Large intestine (tissue), 3 donors: ENCODE measurements around the gene SUDS3. TPM values are rescaled to one million over a fixed set of nuclear protein-coding genes. Genes with fewer than 3 reads are reported as not detected.

ENCODE experiments used
- DNase-seq, 2 donors: peaks; one replicate each; pipeline versions ENCODE4 v3.0.0 to v3.0.0-alpha.2; 2013
- H3K27ac ChIP-seq: one replicate; pipeline ENCODE4 v1.5.1; 2013; ENCODE audit warnings: low read length
- H3K27me3 ChIP-seq: 2 replicates; pipeline ENCODE4 v1.6.1; 2013; ENCODE audit warnings: low read length; ENCODE audit not compliant: control insufficient read depth, insufficient read depth
- H3K36me3 ChIP-seq: 2 replicates; pipeline ENCODE4 v1.6.1; 2013; ENCODE audit warnings: low read length; ENCODE audit not compliant: control insufficient read depth, insufficient read depth
- H3K4me1 ChIP-seq: one replicate; pipeline ENCODE4 v1.6.1; 2013; ENCODE audit warnings: low read length; ENCODE audit not compliant: control insufficient read depth, insufficient read depth
- H3K4me3 ChIP-seq: one replicate; pipeline ENCODE4 v1.5.1; 2013; ENCODE audit warnings: low read length
- H3K9me3 ChIP-seq: one replicate; pipeline ENCODE4 v1.6.1; 2013; ENCODE audit warnings: mild to moderate bottlenecking, low read depth, low read length, moderate library complexity; ENCODE audit not compliant: control insufficient read depth
- WGBS: methylation state at CpG from one replicate; pipeline ENCODE4 v1.1.5; 2013; ENCODE audit warnings: low lambda C conversion rate; ENCODE audit not compliant: insufficient coverage; 5-methylcytosine and 5-hydroxymethylcytosine counted together
- polyA plus RNA-seq: library from polyadenylated mRNA; unstranded; fragments of 120-200 nt; gene quantifications from one replicate; pipeline ENCODE4 v1.2.1, GENCODE V29; 2013

Gene SUDS3
- polyA plus RNA-seq, 1 donor = 31.8 TPM

DNA sequence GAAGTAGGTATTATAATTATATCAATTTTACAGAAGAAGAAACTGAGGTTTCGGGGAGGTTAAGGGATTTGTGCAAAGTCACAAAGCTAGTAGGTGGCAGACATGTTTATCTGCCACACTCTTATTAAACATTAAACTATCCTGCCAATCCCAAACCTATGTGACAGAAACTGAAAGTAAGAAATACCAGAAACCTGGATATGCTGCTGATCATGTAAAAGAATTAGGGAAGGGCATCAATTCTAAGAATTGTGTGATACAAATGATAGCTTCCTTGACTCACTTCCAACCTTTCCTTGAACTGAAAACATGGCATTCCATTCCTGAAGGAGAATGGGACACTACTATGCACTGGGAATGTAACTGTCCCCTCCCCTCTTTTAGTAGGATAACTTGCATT is 20.5 kb upstream of the SUDS3 start:
- Histone ChIP-seq H3K9me3 (no peaks in the 10 kb centered on the region), H3K4me1 (peaks cover 15% of the 10 kb centered on the region), H3K36me3 (no peaks in the 10 kb centered on the region), H3K4me3 (no peak overlapping the region), H3K27ac (peak overlapping the region; percentile 93), H3K27me3 (no peaks in the 10 kb centered on the region)
- DNase-seq = peak in 1 of 2 donors; percentile 73
- 60% methylated on average over 1 of the region's 1 CpG for WGBS

DNA sequence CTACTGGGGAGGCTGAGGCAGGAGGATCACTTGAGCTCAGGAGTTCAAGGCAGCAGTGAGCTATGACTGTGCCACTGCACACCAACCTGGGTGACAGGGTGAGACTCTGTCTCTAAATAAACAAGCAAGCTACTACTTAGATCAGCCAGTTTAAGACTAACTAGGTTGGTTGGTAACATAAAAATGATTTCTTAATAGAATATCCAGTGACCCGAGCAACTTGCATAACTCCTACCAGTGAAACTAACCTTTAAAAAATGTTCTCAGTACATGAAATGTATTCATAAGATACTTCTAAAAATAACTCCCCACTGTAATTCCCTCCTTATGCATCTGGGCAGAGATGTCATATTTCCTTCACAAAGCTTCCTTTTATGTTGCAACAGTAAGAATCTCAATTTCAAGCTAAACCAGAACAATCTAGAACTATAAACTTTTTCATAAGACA is 19.5 kb upstream of the SUDS3 start:
- peak in 1 of 2 donors; percentile 65 for DNase-seq
- Histone ChIP-seq H3K36me3 (no peaks in the 10 kb centered on the region), H3K9me3 (no peaks in the 10 kb centered on the region), H3K4me3 (no peak overlapping the region), H3K27ac (peak overlapping the region; percentile 93), H3K4me1 (peaks cover 15% of the 10 kb centered on the region), H3K27me3 (no peaks in the 10 kb centered on the region)
- no CpG with 5 or more reads among the region's 1 CpG for WGBS

DNA sequence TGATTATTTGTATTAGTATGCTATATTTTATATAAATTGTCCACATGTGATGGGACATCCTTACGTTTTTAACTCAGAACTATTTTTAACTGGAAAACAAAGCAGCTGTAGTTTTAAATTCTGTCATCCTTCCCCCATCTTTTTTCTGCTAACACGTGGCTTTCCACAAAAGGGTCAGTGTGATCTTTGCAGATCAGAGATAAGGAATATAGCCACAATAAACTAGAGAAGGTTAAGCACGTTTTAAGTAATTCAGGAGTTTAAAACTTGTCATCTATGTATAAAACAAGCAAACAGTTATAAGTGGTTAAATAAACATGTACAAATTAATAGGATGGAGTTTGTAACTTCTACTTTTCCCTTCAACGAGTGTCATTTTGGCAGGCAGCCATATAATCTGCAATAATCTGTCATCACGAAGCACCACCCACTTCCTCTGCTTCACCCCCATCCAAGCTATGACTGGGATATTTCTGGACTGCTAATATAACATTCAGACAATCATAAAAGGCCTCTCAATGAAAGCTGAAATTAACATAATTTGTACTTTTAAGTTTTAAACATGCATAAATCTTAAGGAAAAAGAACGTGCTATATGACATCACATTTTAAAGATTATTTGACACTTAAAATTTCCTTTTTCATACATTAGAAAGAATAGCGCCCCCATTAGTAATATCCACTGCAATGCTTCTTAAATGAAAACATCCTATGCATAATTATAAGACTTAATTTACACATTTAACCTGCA is 18.9 kb upstream of the SUDS3 start:
- WGBS = 63% methylated on average over 3 of the region's 7 CpGs
- Histone ChIP-seq H3K4me3 (no peak overlapping the region), H3K4me1 (peaks cover 15% of the 10 kb centered on the region), H3K27ac (peak overlapping the region; percentile 93), H3K9me3 (no peaks in the 10 kb centered on the region), H3K36me3 (no peaks in the 10 kb centered on the region), H3K27me3 (no peaks in the 10 kb centered on the region)
- DNase-seq = peak in 1 of 2 donors; percentile 66

DNA sequence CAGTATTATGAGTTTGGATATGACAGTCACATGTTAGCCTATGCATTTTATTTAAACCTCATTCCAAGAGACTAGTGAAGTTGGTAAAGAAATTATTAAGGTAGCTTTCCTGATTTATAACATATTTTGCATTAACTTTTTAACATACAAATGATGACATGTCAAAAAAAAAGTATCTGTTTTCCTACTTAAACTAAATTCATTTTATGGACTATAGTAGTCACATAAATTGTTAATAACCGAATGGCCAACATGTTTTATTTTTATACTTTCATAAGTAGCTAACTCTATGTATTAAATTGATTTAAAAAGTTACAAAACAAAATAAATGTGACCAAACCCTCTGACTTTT is 18.4 kb upstream of the SUDS3 start:
- no peak for DNase-seq
- Histone ChIP-seq H3K27me3 (no peaks in the 10 kb centered on the region), H3K9me3 (no peaks in the 10 kb centered on the region), H3K4me3 (no peak overlapping the region), H3K27ac (peak overlapping the region; percentile 93), H3K36me3 (no peaks in the 10 kb centered on the region), H3K4me1 (peaks cover 15% of the 10 kb centered on the region)
- no CpG with 5 or more reads among the region's 1 CpG for WGBS

DNA sequence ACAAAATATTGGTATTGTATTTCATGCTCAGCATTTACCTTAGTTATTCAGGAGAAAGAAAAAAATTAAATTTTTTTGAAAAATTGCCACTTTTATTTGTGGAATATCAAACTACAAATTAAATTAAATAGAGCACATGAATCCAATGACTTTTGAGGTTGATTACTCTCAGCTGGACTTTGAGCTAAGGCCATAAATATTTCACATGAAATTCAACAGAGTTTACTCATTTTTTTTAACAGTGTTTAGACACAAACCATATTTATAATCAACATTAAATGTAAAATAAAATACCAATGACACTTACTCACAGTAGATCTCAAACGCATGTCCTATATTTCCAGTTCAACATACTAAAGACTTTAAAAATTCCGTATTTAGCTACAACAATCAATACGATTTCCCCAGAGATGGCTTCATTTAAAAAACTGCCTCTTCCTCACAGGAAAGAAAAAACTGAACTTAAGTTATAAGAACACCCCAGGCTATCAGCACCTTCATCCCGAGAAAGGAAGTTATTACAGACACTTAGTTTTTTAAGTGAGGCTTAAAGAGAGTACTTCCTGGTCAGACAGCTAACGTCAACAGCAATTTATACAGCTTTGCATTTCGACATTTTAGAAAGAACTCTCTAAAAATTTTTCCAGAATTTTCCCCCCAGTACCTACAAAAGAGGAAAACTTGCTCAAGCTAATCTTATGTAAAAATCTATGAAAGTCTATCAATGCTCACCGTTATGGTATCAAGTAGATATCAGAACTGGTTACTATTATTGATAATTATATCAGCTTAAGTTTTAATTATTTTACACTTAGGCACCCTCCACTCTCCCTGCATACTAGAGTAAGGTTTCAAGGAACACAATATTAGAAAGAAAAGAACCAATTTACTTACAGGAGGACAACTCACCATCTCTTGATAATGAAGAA is 17.5 kb upstream of the SUDS3 start:
- Histone ChIP-seq H3K27ac (peak overlapping the region; percentile 93), H3K9me3 (no peaks in the 10 kb centered on the region), H3K4me1 (peaks cover 15% of the 10 kb centered on the region), H3K36me3 (no peaks in the 10 kb centered on the region), H3K27me3 (no peaks in the 10 kb centered on the region), H3K4me3 (peak overlapping the region; percentile 33)
- DNase-seq = peak in 1 of 2 donors; percentile 75
- WGBS = no CpG with 5 or more reads among the region's 7 CpGs

DNA sequence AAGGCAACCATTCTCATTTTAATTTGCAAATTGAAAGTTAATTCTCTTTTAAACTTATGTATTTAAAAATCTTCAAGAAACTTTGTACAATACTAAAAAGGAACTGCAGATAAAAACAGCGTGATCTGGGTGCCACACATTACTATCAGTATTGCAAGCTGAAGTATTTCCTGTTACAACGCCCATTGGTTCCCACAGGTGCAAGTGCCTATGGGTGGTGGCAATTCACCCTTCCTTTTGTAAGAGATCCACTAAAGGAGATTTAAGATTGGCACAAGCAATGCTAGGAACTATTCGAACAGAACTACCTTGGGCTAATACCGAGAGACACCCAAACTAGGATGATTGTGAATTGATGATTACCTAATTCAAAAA is 16.8 kb upstream of the SUDS3 start:
- 0% methylated on average over 1 of the region's 4 CpGs for WGBS
- Histone ChIP-seq H3K27me3 (no peaks in the 10 kb centered on the region), H3K4me1 (peaks cover 15% of the 10 kb centered on the region), H3K27ac (peak overlapping the region; percentile 93), H3K4me3 (peak overlapping the region; percentile 33), H3K36me3 (no peaks in the 10 kb centered on the region), H3K9me3 (no peaks in the 10 kb centered on the region)
- DNase-seq = peak in 1 of 2 donors; percentile 51

DNA sequence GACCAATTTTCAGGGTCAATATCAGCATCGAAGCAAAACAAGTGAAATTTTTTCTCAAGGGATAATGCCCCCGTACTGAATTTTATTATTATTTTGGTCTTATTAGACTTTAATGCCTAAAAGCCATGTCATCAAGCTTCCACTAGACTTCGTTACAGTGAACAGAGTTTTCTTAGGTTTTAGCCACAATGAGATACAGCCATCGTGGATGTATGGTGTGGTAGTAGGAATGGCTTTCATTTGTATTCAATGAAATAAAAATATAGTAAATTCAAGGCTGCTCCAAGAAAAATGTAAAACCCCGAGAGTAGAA is 15.3 kb upstream of the SUDS3 start:
- H3K4me3 ChIP-seq = no peak overlapping the region
- H3K36me3 ChIP-seq = no peaks in the 10 kb centered on the region
- no CpG with 5 or more reads among the region's 5 CpGs for WGBS
- peaks cover 13% of the 10 kb centered on the region for H3K4me1 ChIP-seq
- H3K27ac ChIP-seq = no peak overlapping the region
- no peaks in the 10 kb centered on the region for H3K9me3 ChIP-seq
- H3K27me3 ChIP-seq = no peaks in the 10 kb centered on the region
- no peak for DNase-seq

DNA sequence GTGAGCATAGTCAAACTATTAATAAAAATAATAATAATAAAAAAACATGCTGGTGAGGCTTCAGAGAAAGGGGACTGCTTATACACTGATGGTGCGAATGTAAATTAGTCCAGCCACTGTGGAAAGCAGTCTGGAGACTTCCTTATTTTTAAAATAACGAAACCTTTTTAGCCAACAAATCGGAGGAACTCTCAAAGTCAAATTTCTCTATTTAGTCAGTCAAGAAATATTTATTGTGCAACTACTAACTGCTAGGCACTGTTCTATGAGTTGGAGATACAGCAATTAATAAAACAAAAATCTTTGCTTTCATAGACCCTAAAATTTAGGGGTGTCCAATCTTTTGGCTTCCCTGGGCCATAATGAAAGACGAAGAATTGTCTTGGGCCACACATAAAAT is 14.5 kb upstream of the SUDS3 start:
- Histone ChIP-seq H3K4me1 (peaks cover 5% of the 10 kb centered on the region), H3K9me3 (no peaks in the 10 kb centered on the region), H3K27ac (no peak overlapping the region), H3K27me3 (no peaks in the 10 kb centered on the region), H3K4me3 (no peak overlapping the region), H3K36me3 (no peaks in the 10 kb centered on the region)
- no peak for DNase-seq
- WGBS = 92% methylated on average over 2 of the region's 4 CpGs

DNA sequence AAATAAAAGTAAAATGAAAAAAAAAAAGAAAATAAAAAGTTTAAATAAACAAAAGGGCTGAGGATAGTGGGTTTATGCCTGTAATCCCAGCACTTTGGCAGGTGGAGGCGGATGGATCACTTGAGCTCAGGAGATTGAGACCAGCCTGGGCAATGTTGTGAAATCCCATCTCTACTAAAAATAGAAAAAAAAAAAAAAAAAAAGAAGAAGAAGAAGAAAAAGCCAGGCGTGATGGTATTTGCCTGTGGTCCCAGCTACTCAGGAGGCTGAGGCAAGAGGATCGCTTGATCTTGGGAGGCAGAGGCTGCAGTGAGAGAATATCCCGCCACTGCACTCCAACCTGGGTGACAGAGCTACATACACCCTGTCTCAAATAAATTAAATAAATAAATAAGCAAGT is 7.5 kb upstream of the SUDS3 start:
- H3K9me3 ChIP-seq = peaks cover 3% of the 10 kb centered on the region
- no peak overlapping the region for H3K4me3 ChIP-seq
- no peaks in the 10 kb centered on the region for H3K36me3 ChIP-seq
- no peaks in the 10 kb centered on the region for H3K27me3 ChIP-seq
- no CpG with 5 or more reads among the region's 4 CpGs for WGBS
- DNase-seq = no peak
- peaks cover 6% of the 10 kb centered on the region for H3K4me1 ChIP-seq
- H3K27ac ChIP-seq = no peak overlapping the region

DNA sequence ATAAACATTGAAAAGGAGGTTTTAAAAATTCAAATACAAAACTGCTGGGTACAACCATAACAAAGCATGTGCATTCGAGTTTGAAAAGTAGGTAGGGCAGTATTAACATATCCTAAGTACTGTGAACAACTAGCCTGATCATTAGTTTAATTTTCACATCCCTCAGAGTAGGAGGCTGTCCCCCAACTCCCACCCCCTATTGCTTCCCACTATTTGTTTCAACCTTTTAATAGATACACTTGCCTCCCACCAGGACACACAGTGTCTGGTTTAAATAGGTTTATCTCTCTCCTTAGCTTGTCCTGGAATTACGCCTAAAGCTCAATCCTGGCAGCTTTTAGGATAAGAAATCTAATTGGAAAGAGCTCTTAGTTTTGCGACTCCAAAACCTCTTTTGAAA is 5.8 kb upstream of the SUDS3 start:
- Histone ChIP-seq H3K9me3 (peaks cover 3% of the 10 kb centered on the region), H3K27me3 (no peaks in the 10 kb centered on the region), H3K4me1 (peaks cover 8% of the 10 kb centered on the region), H3K4me3 (peak overlapping the region; percentile 98), H3K36me3 (no peaks in the 10 kb centered on the region), H3K27ac (no peak overlapping the region)
- WGBS = 10% methylated on average over 2 of the region's 3 CpGs
- no peak for DNase-seq
